IPS-15b (cell line): ENCODE data around the gene CUEDC2.

ENCODE experiments used
- H3K27me3 ChIP-seq: one replicate; pipeline ENCODE4 v1.6.1; 2013; ENCODE audit warnings: low read length; ENCODE audit not compliant: control insufficient read depth, insufficient read depth
- H3K36me3 ChIP-seq: one replicate; pipeline ENCODE4 v1.6.1; 2013; ENCODE audit warnings: low read length; ENCODE audit not compliant: control insufficient read depth, insufficient read depth
- H3K4me1 ChIP-seq: one replicate; pipeline ENCODE4 v1.6.1; 2013; ENCODE audit warnings: mild to moderate bottlenecking, low read length; ENCODE audit not compliant: control insufficient read depth, insufficient read depth
- H3K4me3 ChIP-seq: one replicate; pipeline ENCODE4 v1.5.1; 2013; ENCODE audit warnings: low read depth, low read length
- H3K9ac ChIP-seq: one replicate; pipeline ENCODE4 v1.6.1; 2013; ENCODE audit warnings: low read depth, mild to moderate bottlenecking, low read length
- H3K9me3 ChIP-seq: one replicate; pipeline ENCODE4 v1.6.1; 2013; ENCODE audit warnings: mild to moderate bottlenecking, low read length; ENCODE audit not compliant: control insufficient read depth, insufficient read depth

CUEDC2 gene

GRCh38 chr10:102451105-102451969, 19.0 kb upstream of the CUEDC2 start, which contains the start of gene C10orf95:
Gene C10orf95, minus strand, starts transcription at chr10:102451543. Its CDS starts 450 bp downstream, at chr10:102451093.
- H3K4me1 ChIP-seq: peaks cover 33% of the 10 kb centered on the region
- peak within 1 kb of the TSS; percentile 54 for H3K9ac ChIP-seq
- no peaks in the 10 kb centered on the region for H3K9me3 ChIP-seq
- H3K27me3 ChIP-seq: no peaks in the 10 kb centered on the region
- peaks cover 11% of the 10 kb centered on the region for H3K36me3 ChIP-seq
- peak within 1 kb of the TSS; percentile 81 for H3K4me3 ChIP-seq

- peak overlapping the region; percentile 62 for H3K9ac ChIP-seq
- H3K9me3 ChIP-seq: no peaks in the 10 kb centered on the region
- peaks cover 11% of the 10 kb centered on the region for H3K36me3 ChIP-seq
- H3K4me3 ChIP-seq: peak overlapping the region; percentile 81
- no peaks in the 10 kb centered on the region for H3K27me3 ChIP-seq
- peaks cover 26% of the 10 kb centered on the region for H3K4me1 ChIP-seq
Measured at GRCh38 chr10:102450374-102451104, 18.2 kb upstream of the CUEDC2 start.

- peaks cover 11% of the 10 kb centered on the region for H3K36me3 ChIP-seq
- H3K9ac ChIP-seq: peak overlapping the region; percentile 62
- H3K4me3 ChIP-seq: peak overlapping the region; percentile 81
- peaks cover 22% of the 10 kb centered on the region for H3K4me1 ChIP-seq
- no peaks in the 10 kb centered on the region for H3K27me3 ChIP-seq
- no peaks in the 10 kb centered on the region for H3K9me3 ChIP-seq
Measured at GRCh38 chr10:102450124-102450373, 17.7 kb upstream of the CUEDC2 start.

- no peaks in the 10 kb centered on the region for H3K9me3 ChIP-seq
- H3K9ac ChIP-seq: peak overlapping the region; percentile 62
- peak overlapping the region; percentile 81 for H3K4me3 ChIP-seq
- H3K27me3 ChIP-seq: no peaks in the 10 kb centered on the region
- peaks cover 11% of the 10 kb centered on the region for H3K36me3 ChIP-seq
- peaks cover 20% of the 10 kb centered on the region for H3K4me1 ChIP-seq
Measured at GRCh38 chr10:102449321-102450123, 17.1 kb upstream of the CUEDC2 start.

- H3K4me3 ChIP-seq: no peak overlapping the region
- H3K4me1 ChIP-seq: peaks cover 2% of the 10 kb centered on the region
- no peaks in the 10 kb centered on the region for H3K9me3 ChIP-seq
- no peak overlapping the region for H3K9ac ChIP-seq
- no peaks in the 10 kb centered on the region for H3K27me3 ChIP-seq
- no peaks in the 10 kb centered on the region for H3K36me3 ChIP-seq
Measured at GRCh38 chr10:102444851-102445250, 12.5 kb upstream of the CUEDC2 start.

GRCh38 chr10:102438374-102438773, 6.0 kb upstream of the CUEDC2 start:
- Histone ChIP-seq H3K27me3 (peaks cover 36% of the 10 kb centered on the region), H3K36me3 (no peaks in the 10 kb centered on the region), H3K9ac (no peak overlapping the region), H3K4me3 (no peak overlapping the region), H3K4me1 (peaks cover 5% of the 10 kb centered on the region), H3K9me3 (no peaks in the 10 kb centered on the region)

- no peaks in the 10 kb centered on the region for H3K9me3 ChIP-seq
- H3K4me3 ChIP-seq: no peak overlapping the region
- H3K36me3 ChIP-seq: no peaks in the 10 kb centered on the region
- H3K27me3 ChIP-seq: peaks cover 41% of the 10 kb centered on the region
- H3K9ac ChIP-seq: no peak overlapping the region
- peaks cover 5% of the 10 kb centered on the region for H3K4me1 ChIP-seq
Measured at GRCh38 chr10:102437515-102437914, 5.1 kb upstream of the CUEDC2 start.

- Histone ChIP-seq H3K4me1 (peaks cover 5% of the 10 kb centered on the region), H3K4me3 (peak overlapping the region; percentile 23), H3K9me3 (no peaks in the 10 kb centered on the region), H3K27me3 (peaks cover 41% of the 10 kb centered on the region), H3K9ac (no peak overlapping the region), H3K36me3 (no peaks in the 10 kb centered on the region)
Measured at GRCh38 chr10:102436312-102436711, 3.9 kb upstream of the CUEDC2 start.

- Histone ChIP-seq H3K9ac (peak overlapping the region; percentile 41), H3K27me3 (peaks cover 41% of the 10 kb centered on the region), H3K36me3 (no peaks in the 10 kb centered on the region), H3K9me3 (no peaks in the 10 kb centered on the region), H3K4me1 (peaks cover 5% of the 10 kb centered on the region), H3K4me3 (peak overlapping the region; percentile 50)
Measured at GRCh38 chr10:102435529-102436233, 3.3 kb upstream of the CUEDC2 start.

- no peaks in the 10 kb centered on the region for H3K9me3 ChIP-seq
- H3K36me3 ChIP-seq: no peaks in the 10 kb centered on the region
- peak overlapping the region; percentile 41 for H3K9ac ChIP-seq
- peaks cover 41% of the 10 kb centered on the region for H3K27me3 ChIP-seq
- peaks cover 5% of the 10 kb centered on the region for H3K4me1 ChIP-seq
- peak overlapping the region; percentile 50 for H3K4me3 ChIP-seq
Measured at GRCh38 chr10:102435133-102435497, 2.7 kb upstream of the CUEDC2 start.
